ENCODE measurements around the gene ITPRID2.

Gene ITPRID2

DNA sequence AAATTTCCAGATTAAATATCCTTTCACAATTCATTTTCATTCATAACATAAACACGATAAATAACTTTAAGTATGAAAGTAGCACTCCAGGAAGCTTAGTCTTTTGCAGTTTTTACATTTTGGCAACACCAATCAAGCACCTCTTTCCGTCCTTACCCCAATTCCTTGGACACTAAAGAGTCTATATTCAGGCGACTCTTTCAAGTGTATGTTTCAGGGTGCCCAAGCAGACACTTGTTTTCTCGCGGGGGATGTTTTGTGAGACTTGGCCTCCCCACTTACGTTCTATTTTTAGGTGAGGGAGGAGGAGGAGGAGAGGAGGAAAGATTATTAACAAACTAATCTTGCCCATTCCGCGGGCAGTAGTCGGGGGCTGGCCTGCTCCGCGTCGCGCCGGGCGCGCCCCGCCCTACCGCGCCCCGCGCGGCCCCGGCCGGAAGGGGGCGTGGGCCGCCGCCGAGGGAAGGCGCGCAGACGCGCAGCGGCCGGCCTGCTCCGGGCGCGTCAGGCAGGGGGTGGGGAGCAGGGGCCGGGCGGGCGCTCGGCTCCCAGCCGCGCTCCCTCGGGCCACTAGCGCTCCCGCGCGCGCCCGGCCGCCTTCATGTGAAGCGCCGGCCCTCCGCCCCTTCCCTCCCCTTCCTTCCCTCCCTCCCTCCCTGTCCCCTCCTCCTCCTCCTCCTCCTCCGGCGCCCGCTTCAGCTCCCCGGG is at the start of gene ITPRID2:
ITPRID2 (plus strand) TSS at position 473 of the 708 bp plus-strand sequence. CDS start 337 bp downstream, outside the sequence.
- peak; percentile 71 for DNase-seq

DNA sequence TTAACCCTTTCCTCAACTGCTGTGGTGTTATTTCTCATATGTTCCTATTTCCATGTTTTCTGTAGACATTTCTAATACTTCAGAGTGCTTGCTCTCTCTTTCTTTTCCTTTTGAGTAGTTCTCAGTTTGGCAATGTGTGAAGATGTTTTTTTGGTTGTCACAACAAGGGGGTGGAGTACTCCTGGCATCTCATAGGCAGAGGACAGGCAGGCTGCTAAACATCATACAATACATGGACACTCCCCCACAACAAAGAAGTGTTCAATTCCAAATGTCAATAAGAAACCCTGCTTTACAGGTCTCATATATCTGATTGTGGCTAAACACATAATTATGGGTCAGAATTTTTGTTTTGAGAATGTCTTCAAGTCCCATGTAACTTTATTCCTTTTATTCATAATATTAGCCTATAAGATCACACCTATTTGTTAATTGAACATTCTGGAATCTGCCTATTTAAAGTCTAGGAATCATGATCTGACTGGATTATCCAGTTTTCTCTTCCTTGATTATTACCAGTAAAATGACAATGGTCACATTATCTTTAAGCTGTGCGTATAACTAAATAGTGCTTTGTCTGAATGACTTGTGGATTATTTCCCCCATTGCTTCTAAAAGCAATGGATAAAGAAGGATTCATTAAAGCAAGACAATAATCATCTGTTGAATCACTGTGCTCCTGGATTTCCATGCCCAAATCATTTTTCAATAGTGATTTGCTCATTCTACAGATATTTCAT is 46.8 kb upstream of the ITPRID2 start:
- DNase-seq: no peak

DNA sequence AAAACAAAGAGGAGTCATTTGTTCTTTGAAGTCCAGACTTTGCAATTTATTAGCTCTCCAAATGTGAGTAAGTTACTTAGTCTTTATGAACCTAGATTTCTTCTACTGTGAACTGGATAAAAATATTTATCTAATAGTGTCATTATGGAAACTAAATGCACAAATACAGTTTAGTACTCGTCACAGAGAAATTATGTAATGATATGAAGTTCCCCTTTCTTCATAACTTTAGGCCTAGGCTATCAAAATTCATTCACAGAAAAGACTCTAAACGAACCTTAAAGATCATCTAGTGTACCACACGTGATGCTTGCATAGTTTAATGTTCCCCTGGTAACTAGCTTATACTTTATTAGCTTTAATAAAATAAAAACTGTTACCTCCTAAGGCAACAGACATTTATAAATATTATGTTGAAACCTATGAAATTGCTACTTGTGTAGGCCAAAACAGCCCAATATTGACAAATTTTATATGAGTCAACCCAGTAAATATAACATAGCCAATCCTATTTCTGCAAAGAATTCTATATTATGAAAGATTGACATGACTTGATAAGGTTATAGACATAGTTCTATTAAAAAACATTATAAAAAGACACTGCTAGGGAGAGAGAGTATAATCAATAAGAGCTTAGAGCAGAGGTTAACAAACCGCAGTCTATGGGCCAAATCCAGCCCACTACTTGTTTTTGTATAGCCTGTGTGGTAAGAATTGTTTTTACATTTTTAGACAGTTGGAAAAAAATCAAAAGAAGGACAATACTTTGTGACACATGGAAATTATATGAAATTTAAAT is 44.9 kb upstream of the ITPRID2 start:
- DNase-seq: no peak

DNA sequence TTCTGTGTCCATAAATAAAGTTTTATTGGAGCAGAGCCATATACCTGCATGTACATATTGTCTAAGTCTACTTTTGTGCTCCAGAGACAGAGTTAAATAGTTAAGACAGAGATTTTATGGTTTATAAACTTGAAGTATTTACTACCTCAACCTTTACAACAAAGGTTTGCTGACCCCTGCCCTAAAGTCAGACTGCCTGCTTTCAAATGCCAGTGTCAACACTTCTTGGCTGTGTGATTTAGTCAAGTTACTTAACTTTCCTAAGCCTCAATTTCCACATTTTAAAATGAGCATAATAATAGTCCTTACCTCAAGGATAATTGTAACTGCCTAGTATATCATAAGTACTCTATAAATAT is 44.4 kb upstream of the ITPRID2 start:
- no peak for DNase-seq

DNA sequence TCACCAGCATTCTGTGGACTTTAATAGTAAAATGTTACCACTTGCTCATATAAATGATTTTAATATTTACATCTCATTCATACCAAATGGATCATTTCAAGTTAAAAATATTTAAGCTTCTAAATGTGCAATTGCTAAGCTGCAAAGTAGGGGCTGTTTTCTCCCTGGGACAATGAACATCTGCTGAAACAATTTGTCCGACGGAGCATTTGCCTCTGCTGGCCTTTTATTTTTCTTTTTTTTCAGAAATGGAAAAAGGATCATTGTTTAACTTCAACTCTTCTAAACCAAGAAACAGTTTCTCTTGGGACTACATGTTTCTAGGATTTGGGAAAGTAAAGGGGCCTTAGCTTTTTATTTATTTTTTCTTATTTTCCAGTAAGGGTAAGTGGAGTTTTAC is 43.8 kb upstream of the ITPRID2 start:
- DNase-seq: no peak

DNA sequence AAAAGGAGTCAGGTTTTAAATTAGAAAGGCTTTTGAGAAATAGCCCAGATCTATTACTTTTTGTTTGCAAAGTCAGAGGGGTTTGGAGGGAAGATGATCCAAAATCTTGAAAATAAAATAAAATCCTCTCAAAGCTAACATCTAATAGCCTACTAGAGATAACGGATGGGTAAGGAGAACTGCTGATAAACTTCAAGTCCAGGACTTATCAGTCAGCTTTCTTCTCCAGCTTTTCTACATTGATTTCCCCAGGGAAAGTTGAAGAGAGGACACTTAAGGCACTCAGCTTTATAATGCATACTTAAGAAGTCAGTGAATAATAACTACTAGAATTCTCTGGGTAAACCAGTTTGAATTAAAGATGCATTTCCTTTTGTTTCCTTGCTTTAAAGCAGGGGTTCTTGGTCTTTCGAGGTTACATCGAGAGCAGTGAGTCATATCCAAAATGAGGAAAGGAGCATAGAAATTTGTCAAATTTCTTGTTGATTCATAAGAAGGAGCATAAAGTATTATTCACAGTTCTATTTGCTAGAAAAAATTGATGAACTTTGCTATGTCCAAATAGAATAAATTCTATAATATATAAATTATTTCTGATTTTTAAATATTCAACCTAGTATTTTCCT is 43.2 kb upstream of the ITPRID2 start:
- DNase-seq: no peak

DNA sequence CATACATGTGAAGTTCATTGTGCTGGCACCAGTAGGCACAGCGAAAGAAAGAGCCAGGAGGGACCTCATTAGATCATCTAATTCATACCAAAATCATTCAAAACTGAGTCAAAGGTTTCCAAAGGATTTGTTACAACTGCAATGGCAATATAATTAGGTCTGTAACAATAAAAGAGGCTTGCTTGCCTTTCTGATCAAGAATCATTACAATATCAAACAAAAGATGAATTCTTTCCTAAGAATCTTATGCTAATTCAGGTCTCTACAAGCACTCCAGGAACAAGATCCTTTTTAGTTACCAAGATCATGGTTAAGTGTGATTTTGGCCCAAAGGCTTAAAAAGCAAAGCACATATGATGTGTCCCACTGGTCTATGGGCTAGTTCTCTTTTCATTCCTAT is 41.9 kb upstream of the ITPRID2 start:
- no peak for DNase-seq

DNA sequence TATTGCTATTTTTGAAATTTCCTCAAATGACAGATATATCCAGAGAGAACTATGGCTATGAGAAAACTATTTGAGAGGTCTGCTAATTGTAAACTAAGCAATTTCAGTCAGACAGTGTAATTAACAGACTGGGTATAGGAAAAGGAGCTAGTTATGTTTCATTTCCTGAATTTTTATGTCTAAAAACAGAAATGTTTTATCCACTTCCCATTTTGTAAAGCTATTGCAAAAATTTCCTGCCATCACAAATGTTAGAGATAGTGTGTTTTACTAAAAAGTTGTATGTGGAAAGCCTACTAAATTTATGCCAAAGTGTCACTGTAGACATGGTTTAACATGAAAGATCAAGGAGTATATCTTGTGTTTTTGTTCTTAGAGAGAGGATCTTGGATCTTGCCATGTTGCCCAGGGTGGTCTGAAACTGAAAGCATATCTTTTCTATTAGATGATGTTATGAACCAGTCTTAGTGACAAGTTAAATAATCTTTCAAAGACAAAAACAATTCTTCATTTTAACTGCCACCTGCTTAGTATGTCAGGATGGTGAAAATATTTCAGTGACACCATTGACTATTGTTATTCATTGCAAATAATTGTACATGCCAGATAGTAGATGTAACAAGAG is 40.5 kb upstream of the ITPRID2 start:
- no peak for DNase-seq

DNA sequence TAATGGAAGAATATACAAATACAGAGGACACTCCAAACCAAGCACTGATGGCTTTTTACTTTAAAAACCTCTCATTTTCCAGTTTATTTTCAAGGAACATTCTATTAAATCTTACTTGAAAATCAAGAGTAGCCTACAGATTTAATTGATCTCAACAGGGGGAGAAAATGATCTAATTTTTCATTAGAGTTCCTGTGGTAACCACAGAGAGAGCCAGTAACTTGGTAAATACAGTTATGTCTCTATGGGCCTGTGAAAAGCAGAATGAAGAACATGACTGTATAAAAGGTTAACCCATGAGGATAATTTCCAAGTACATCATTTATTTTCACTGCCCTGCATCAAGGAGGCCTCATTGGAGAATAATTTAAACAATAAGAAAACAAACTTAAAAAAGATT is 39.8 kb upstream of the ITPRID2 start:
- DNase-seq: no peak

DNA sequence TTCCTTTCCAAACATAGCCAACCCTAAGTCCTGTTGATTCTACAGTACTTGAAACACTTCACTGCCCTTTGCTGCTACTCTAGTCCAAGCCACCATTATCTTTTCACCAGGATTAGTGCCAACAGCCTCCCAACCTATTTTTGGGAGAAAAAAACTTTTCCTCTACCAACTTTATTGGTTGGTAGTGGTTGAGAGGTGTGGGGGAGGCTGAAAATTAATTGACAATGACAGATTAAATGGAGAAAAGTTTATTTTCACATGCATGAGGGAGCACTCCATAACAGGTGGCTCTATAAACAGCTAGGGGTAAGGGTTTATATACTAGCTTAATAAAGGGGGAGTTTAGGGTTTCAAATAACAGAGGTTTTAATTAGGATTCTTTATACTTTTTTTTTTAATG is 37.8 kb upstream of the ITPRID2 start:
- no peak for DNase-seq

DNA sequence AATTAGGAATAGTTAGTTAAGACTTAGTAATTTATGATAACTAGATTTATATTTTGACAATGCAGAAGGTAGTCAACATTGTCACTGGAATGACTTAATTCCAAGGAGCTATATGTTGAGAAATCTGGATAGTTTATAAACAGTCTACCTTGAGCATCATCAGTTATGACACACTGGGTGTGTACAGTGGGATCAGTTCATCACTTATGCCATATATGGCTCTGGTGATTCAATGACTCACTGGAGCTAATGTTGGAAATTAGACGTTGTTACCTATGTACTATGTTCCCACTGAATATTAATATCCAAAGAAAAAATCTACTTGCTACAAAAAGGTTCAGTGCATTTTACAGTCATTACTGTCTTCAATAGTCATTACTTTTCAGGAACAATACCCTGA is 34.0 kb upstream of the ITPRID2 start:
- DNase-seq: no peak

DNA sequence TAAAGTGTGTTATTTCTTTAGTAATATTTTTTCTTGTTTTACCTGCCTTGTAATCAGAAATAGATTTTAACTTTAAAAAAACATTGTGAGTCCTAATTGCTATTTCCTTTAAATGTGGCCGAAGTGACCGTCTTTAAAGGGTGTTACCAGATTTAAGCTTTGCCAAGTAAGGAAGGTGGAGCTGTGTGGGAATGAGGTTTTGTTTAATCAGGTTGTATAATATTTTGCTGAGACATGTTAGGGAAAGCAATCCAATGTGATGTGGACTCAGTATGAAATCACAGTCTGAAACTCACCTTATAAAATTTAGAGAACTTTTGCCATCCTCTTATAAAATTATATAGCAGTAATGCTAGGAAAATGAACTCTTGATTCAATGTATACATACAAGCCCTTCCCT is 32.9 kb upstream of the ITPRID2 start:
- no peak for DNase-seq

DNA sequence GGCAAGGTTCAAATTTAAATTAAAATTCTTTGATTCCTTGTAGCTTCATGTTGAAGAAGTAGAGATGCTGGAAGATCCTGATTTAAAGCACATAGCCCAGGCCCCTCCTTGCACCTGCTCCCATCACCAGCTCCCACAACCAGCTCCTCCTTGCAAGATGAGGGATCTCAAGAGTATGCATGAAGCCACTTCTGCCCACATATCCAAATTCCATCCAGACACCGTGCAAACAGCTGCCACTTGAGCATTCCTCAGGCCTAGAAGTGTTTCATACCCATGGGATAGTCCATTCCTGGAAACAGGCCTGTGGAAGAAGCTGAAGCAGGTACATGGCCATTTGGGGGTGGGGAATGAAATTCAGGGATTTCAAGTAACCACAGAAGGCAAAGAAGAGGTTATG is 32.4 kb upstream of the ITPRID2 start:
- DNase-seq: no peak

DNA sequence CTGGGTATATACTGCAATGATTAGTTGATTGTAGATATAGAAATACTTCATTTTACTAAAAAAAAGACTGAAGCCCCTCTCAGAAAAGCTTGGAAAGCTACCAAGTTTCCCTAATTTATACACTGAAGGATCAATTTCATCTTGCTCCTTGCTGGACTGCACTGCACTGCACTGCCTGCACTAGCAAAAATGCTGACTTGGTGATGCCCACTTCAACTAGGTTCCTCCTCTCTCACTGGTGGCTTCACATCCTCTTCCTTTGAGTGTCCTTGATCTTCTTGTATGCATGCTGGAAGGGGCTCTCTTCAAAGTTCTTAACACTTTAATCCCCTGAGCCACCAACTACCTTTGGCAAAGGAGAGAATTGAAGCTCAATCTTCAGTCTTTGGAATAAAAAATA is 31.7 kb upstream of the ITPRID2 start:
- DNase-seq: no peak

DNA sequence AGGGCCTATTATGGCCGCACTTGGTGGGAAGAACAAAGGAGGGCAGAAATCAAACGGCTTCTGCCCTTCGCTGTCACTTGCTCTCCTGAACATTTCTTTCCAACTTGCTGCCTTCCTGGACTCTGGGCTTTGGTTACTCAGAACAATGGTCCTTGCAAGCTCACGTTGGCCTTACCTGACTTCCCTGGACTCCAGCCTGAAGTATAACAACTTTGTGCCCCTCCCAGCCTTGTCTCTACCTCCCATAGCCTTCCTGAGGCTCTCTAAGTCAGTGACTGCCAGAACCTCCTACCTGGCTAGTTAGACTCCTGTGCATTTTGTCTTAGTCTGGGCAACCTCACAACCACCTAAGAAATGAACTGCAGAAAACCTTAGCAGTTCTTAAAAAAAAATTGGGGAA is 30.2 kb upstream of the ITPRID2 start:
- no peak for DNase-seq

DNA sequence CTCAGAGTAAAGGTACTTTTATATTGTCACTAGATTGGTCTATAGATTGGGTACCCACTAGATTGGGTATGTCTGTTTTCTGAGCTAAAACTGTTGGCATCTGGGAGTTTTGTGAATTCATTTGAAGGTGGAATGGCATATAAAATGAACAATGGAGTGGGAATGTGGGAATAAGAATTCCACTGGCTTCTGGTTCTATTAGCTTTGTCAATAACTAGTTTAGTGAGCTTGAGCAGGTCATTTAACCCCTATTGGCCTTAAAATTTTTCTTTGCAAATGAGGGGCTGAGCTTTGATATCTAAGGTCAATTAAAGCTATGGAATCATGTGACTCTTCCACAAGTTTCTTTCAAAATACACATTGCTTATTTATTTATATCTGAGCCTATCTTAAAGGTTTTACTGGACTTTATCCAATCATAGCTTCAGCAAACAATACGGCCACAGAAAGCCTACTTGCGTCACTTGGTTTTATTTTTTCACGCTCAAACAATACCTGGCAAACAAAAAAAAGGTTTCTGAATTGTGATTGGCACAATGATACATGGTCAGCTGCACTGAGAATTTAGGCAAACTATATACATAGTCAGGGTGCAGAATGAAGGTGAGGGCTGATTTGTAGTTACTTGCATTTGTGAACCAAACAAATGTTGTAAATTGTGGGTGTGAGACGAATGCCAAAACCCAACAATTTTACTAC is 28.8 kb upstream of the ITPRID2 start:
- no peak for DNase-seq

DNA sequence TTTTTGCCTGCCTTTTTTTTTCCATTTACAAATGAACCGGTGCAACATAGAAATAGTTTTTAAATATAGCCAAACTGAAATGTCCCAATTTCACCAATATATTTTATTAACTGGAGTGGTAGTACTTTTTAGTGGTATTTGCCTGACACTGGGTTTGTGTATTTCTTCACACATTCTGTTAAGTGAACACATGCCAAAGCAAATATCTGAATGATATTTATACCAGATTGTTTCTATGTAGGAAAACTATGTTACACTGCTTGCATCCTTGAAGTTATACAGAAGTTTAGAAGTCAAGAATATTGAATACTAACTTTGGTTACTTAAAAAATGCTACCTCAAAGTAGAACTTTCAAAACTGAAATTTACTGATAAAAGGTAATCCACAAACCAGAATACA is 19.4 kb upstream of the ITPRID2 start:
- no peak for DNase-seq

DNA sequence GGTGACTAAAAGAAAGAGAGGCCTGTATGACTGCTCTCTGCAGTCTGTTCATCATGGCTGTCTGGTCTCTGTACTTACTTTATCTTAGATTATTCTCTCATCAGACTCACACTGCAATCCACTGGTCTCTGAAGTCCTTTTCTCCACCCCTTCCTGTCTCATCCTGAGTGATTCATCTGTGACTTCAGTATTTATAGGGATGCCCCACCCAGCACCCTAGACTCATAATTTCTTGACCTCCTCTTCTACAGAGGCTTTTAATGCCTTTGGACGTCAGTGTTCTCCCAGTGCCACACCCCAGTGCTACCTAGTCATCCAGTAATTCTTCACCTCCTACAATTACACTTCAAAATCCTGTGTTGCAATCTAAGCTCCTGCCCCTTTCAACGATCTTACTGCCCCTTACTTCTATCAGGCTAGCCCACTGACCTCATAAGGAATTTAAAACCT is 14.9 kb upstream of the ITPRID2 start:
- DNase-seq: no peak

DNA sequence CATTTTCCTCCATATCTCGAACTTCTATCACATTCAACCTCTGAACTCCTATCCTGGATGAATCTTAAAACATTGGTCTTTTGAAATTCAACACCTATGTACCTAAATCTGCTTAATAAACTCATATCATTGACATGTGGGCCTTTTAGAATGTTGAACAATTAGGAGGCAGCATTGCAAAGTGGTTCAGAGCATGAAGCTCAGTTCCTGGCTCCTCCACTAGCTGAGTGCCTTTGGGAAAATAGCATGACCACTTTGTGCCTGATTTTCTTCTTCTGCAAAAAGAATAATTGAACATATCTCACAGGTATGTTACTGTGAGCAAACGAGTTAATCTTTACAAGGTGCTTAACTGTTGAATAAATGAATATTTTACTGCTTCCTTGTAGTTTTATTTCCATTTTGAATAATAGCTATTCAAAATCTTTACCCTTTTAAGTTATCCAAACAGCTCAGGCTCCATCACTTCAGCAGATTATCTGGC is 14.3 kb upstream of the ITPRID2 start:
- DNase-seq: no peak

DNA sequence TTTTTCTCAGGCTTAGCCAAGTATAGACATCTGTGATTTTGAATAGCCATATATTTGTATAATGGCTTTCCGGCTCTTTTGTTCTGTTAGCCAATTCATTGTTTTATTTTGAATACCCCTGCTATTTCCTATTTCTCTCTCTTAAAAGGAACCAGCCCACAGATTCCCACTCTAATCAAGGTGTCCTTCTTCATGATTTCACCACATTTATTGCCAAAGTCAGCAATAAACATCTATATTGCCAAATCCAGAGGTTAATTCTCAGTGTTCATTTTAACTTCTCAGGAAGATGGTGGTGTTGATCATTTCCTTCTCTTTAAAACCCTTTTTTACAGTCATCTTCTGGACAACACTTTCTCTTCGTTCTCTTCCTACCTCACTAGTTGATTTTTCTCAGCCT is 13.1 kb upstream of the ITPRID2 start:
- no peak for DNase-seq

DNA sequence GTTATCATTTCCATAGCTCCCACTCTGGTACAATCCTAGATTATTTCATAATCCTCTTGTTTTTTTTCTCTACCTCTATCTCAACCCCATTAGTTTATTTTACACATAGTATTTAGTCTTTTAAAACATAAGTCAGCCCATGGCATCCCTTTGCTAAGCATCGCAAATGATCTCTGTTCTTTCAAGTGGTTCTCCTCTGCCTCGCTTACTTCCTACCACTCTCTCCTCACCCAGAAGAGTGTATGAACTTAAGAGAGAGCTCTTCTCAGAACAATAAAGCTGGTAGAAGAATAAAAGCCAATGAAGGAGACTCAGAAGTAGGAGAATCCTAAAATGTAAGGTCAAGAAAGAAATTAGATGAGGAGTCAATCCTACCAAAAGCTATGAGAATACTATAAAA is 12.2 kb upstream of the ITPRID2 start:
- DNase-seq: no peak

Measured in activated T-cell treated with anti-CD3 and anti-CD28 coated beads, Interleukin-2, amount 50 U/mL, for 1 hour (primary cell).